HG03095 (cell line): Measurements from ENCODE around the gene FASTK.

Experiments used
- ATAC-seq: cut with Tn5 transposase; IDR thresholded peaks from one replicate; pipeline ENCODE4 v1.9.1; 2021; ENCODE audit warnings: moderate library complexity; ENCODE audit not compliant: unreplicated experiment

FASTK gene

GRCh38 chr7:151083071-151083823, 2.6 kb upstream of the FASTK start, which contains the start of gene TMUB1:
TMUB1 (minus strand) TSS chr7:151083493; CDS start chr7:151082563, 930 bp downstream.
- ATAC-seq: peak; percentile 44

DNA sequence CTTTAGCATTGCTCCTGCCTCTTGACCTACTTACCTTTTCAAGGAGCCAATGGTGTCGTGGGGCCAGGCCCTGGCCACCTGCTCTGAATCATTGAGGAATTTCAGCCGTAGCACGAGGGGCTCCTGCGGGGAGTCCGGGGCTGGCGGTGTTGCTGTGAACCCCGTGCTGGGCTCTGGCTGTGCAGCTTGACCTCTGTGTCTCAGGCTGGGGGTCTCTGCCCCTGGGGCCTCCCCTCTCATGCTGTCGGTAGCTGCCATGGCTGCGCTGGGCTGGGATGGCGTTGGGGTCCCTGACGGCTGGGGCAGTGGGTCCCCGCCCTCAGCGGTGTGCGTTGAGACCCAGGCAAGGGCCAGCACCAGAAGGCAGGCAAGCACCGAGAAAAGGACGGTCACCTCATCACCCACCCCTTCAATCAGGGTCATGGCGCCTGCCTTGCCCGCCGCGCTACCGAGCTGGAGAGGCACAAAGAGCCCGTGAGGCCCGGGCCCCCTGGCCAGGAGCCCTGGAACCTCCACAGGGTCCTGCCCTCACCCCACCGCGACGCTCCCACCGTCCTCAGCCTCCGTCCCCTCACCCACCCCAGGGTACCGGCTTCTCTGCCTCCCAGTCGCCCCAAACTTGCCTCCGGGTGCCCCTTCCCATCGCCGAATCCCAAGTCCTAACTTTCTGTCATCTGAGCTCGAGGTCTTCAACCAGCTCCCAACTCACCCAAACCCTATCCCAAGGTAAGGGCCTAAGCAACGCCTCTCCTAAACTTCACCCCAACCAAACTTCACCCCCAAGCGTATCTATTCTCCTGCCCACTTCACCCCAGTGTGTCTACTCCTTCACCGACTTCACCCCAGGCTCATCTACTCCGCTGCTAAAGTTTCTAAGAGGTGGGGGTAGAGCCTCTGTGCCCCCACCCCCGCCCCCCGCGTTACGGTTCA, 1.8 kb upstream of the FASTK start:
- no peak for ATAC-seq

DNA sequence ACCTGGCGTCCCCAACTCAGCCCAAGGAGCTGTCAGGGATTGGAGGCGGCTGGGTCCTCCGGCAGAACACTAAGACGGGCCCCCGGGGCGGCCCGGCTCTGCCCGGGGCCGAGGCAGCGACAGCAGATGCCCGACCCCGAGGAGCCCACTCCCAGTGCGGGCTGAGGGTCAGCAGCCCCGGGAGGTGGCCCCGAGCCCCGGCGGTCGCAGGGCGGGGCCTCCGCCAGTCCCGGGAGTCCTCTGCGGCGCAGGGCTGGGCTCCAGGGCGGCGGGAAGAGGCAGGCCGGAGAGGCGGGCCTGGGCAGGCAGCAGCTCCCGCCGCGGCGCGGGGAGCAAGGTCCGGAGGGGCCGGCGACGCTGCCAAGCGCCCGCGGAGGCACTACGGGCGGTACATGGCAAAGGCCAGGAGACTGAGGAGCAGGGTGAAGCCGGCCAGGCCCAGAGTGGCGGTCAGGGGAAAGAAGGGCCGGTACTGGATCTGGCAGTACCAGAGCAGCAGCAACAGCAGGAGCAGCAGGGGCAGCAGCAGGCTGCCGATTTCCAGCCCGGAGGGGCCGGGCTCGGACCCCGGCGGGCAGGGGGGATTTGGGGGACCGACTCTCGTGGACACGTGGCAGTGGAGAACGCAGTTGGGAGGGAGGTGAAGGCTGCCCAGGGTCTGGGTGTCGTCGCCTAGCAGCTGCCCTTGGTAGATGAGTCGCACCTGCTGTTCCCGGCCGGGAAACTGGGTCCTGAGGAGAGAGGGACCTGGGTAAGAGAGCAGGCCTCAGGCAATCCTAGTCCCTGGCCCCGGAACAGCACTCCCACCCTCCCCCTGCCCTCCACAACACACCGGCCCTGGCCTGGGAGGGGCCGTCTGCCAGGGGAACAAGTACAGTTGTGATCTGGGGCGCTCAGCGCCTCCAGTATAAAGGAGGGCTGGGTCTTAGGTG, 827 bp upstream of the FASTK start:
- no peak for ATAC-seq

- no peak for ATAC-seq
These were observed 515 bp downstream of the FASTK start for GRCh38 chr7:151080067-151080521.

DNA sequence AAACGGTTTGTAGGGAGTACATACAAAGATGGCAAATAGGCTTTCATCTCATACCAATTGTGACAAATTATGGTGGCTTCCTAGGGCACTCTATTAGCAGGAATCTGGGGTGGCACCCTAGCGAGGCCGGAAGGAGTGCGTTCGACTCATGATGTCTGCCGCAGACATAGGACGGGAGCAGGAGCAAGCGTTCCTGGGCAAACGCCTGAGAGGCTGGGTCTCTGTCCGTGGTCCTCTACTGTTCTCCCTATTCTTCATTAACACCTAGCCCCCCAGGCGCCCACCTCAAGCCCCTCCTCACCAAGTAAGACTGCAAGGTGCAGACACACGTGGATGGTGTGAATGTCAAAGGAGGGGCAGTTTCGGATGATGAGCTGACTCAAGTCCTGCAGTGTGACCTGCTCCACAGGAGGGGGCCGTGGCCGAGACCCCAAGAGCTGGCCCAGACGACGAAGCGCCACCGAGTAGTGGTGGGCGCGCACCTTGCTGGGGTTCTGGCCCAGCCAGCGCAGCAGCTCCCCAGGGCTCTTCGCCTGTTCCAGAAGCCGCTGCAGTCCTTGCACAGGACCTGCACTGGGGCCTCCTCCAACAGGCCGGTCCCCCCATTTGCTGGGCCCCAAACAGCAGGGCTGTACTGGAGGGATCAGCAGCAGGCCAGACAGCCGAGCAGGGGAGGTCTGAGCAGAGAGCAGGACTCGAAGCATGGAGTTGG, 1.3 kb downstream of the FASTK start:
- no peak for ATAC-seq

DNA sequence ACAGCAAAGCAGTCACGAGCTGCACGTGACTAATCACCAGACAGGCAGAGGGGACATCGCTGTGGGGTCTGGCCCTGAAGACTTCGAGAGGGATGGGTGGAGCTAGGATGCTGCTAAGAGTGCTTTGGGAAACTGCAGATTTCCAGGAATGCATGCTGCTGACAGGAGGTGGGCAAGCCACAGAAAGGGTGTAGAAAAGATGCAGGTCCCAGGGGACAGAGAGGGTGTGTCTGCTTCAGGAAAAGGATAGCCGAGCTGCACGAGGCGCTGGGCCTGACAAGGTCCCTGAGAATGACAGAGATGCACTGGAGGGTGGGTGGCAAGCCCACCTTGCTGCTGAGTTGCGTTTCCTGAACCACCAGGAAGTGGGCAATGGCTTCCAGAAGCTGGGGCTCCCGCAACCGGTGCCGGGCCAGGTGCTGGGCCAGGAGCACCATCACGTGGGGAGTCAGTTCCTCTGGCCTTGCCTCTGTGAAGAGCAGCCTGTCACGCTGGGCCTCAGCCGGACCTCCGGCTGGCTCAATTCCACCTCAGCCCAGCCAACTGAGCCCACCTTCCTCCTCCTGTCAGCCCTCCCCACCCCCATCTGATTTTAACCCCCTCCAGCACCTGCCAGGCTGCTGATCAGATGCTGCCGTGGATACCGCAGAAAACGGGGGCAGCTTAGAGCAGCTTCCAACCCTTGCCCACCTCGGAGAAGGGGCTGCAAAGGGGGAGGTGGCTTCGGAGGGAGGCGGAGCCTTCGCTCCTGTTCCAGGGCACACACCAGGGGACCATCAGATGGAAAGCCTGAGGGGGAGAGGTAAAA, 2.2 kb downstream of the FASTK start:
- no peak for ATAC-seq

DNA sequence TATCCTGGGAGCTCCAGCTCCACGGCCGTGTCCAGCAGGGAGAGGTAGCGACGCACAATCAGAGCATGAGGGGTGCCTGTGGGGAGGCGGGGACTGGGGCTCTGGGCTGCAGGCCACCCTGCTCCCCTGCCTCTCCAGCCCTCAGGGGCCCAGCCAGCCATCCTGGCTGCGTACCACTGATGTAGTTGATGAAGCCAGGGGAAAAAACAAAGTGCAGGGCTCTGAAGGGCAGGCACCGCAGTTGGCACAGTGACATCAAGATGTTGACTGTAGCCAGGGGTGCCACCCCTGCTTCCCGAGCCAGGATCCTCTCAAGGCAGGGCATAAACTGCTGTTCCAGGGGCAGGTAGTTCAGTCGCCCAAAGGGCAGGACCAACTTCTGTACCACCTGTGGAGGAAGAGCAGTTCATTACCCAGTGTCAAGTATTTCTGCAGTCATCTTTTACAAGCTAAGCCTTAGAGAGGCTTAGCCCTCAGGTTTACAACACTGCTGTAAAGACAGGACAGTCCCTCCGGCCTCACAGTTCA, 2.8 kb downstream of the FASTK start:
- no peak for ATAC-seq

GRCh38 chr7:151076863-151077704, 3.5 kb downstream of the FASTK start:
- ATAC-seq: no peak

DNA sequence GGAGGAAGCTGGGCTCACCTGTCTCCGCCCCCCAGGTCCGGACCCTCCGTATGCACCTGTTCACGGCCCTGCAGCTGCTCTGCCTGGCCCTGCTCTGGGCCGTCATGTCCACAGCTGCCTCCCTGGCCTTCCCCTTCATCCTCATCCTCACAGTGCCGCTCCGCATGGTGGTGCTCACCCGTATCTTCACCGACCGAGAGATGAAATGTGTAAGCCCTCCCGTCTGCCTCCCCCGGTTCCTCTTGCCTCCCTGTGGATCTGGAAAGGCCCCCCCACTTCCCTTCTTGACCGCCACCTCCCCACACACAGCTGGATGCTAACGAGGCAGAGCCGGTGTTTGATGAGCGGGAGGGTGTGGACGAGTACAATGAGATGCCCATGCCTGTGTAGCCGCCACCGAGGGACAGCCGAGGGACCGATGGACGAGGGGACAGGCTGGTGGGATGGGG, 4.6 kb downstream of the FASTK start:
- ATAC-seq: no peak

DNA sequence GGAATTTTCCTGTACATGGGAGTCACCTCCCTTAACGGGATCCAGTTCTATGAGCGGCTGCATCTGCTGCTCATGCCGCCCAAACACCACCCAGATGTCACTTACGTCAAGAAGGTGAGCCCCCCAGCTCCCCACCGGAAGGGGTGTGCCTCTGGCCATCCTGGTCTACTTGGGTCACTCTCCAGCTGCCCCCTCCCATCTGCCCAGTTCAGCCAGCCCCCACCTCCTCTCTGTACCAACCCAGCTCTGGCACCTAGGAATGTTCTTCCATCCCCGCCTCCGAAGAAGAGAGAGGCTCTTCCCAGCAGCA, 5.0 kb downstream of the FASTK start:
- no peak for ATAC-seq

DNA sequence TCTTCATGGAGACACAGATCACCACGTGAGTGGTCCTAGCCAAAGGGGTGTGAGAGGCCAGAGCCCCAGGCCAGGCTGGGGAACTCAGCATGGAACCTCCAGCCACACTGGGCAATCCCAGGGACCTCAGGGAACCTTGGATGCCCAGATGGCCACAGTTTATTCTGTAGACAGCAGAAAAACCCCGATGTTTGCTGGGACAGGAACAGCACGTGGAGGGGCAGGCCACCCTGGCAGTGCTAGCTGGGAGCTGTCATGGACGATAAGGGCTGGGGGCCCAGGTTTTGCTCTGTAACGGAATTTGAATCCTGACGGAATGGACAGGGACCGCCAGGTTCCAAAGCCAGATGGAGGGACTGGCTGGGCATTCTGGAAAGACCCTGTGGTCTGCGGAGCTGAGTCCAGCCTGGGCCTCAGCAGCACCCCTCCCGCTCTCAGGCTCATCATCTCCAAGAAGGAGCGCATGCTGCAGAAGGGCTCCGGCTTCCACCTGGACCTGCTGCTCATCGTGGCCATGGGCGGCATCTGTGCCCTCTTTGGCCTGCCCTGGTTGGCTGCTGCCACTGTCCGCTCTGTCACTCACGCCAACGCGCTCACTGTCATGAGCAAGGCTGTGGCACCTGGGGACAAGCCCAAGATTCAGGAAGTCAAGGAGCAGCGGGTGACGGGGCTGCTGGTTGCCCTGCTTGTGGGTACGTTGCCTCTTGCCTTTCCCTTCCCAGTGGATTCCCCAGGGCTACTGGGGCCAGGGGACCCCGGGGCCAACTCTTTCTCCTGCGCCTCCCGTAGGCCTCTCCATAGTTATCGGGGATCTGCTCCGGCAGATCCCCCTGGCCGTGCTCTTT, 5.6 kb downstream of the FASTK start:
- ATAC-seq: no peak

- no peak for ATAC-seq
These were observed 6.6 kb downstream of the FASTK start for GRCh38 chr7:151073990-151074389.

DNA sequence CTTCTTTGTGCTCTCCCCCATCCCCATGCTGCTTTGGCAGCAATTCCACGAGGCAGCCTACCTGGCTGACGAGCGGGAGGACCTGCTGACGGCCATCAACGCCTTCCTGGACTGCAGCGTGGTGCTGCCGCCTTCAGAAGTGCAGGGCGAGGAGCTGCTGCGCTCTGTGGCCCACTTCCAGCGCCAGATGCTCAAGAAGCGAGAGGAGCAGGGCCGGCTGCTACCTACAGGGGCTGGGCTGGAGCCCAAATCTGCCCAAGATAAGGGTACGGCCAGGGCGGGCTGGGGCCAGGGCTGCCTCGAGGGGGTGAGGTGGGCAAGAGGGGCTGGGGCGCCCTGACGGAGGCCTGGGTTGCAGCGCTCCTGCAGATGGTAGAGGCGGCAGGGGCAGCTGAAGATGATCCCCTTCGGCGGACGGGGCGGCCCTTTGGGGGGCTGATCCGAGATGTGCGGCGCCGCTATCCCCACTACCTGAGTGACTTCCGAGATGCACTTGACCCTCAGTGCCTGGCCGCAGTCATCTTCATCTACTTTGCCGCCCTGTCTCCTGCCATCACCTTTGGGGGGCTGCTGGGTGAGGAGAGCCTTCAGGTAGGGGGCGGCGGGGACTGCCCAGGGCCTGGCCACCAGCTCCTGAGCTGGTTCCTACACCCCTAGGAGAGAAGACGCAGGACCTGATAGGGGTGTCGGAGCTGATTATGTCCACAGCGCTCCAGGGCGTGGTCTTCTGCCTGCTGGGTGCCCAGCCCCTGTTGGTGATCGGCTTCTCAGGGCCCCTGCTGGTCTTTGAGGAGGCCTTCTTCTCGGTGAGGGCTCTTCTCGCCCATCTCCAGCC, 9.4 kb downstream of the FASTK start:
- ATAC-seq: no peak

GRCh38 chr7:151070574-151070960, 10.0 kb downstream of the FASTK start:
- ATAC-seq: no peak

GRCh38 chr7:151069841-151070573, 10.6 kb downstream of the FASTK start:
- no peak for ATAC-seq
